ENCODE data around the gene CTNNA2. TPM values are rescaled to one million over a fixed set of nuclear protein-coding genes. Genes with fewer than 3 reads are reported as not detected.

Gene CTNNA2
- not detected in 2 replicates for total RNA-seq

DNA sequence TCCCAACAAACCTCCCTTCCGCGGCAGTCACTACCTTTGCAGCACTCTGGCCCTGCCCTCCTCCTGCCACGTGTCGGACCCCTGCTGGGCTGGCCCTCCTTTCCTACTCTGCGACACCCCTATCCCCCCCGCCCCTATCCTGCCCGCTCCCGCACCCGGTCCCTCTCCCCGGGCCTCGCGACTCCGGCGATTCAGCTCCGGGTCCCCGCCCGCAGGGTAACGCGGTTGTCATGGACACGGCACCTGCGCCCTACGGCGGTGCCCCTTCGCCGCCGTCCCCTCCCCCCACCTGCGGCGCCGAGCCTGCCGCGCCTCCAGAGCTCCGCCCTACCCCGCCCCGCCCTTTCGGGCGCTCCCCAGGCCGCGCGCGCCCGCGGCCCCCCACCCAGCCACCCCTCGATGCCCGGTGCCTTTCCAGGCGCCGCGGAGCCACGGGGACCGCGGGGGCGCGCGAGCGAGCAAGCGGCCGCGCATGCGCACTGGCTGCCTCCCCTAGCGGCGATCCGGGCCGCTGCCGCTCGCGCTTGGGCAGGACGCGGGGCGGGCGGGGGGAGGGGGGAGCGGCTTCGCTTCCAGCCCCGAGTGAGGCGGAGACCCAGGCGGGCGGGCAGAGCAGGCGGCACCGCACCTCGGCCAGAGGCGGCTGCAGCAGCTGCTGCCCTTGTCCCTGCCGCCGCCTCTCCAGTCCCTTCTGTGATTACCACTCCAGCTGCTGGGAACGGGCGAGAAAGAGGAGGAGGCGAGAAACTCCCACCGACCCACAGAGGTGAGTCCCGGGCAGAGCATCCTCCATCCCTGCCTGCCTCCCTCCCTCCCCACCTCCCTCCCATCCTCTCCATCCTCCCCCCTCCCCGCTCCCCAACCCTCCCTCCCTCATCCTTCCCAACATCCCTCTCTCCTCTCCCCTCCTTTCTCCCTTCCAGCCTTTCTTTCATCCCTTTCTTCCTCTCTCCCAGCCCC is at the start of gene CTNNA2:
TSS of gene CTNNA2 (plus strand) at position 610 of the 960 bp plus-strand sequence.
- peak in 1 of 2 donors; percentile 62 for DNase-seq (ENCODE audit: low read depth in 2 of 2)

- DNase-seq (ENCODE audit: low read depth in 2 of 2): no peak
These were observed 25.5 kb upstream of the CTNNA2 start for GRCh38 chr2:79487399-79487798.

- DNase-seq (ENCODE audit: low read depth in 2 of 2): peak; percentile 31 to 42
These were observed 1.4 kb upstream of the CTNNA2 start for GRCh38 chr2:79511320-79511951.

- no peak for DNase-seq (ENCODE audit: low read depth in 2 of 2)
These were observed 860 bp downstream of the CTNNA2 start for GRCh38 chr2:79513711-79514110.

DNA sequence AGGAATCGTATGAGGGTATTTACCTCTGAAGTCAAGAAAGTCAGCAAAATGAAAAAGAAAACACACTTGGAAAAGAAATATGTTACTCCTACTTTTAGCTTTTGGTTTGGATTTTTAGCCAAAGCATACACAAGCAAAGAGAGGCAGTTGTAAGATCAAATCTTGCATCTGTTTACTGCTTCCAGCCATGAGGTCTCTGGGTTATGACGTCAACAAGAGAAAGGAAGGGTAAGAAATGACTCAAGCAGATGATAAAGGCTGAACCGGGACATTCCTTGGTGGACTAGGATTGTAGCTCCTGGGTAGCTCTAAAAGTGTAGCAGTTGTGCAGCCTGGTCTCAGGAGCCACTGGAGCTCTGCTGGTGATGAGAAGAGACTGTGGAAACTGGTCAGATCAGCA is 16.8 kb downstream of the CTNNA2 start:
- DNase-seq (ENCODE audit: low read depth in 2 of 2): no peak

DNA sequence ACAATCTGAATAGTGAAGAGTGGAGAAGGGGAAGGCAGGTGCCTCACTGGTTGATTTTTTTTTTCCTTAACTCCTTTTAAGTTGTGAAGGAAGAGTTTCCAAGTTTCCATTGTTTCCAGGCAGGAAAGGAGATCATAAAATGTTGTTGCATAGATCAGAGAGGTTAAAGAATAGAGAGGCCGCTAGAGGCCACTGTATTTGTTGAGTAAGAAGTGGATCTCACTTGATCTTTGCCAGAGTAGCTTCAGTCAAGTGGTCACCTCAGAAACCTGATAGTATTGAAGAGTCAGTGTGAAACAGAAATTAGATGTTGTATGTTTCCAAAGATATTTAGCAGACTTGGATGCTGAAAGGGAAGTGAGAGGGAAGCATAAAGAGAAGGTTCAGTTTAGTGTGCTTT is 17.6 kb downstream of the CTNNA2 start:
- no peak for DNase-seq (ENCODE audit: low read depth in 2 of 2)

- DNase-seq (ENCODE audit: low read depth in 2 of 2): no peak
These were observed 34.7 kb downstream of the CTNNA2 start for GRCh38 chr2:79547568-79547967.

GRCh38 chr2:79552653-79553052 is 39.8 kb downstream of the CTNNA2 start:
- no peak for DNase-seq (ENCODE audit: low read depth in 2 of 2)

DNA sequence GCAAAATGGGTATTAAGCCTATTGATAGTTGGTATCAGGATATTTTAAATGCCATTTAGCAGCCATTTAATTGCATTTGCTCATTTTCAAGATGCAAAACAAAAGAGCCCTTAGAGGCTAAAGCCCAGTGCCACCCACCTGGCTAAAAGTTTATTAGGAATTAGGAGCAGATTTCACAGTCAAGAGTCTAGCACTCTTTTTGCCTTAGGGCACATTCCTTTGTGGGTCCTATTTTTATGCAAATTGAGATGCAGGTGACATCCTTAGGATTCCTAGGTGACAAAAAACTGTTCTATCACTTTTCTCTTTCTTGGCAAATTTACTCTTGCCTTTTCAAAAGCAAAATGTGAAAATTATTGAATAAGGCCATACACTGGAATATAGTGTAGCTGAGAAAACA is 42.0 kb downstream of the CTNNA2 start:
- no peak for DNase-seq (ENCODE audit: low read depth in 2 of 2)

DNA sequence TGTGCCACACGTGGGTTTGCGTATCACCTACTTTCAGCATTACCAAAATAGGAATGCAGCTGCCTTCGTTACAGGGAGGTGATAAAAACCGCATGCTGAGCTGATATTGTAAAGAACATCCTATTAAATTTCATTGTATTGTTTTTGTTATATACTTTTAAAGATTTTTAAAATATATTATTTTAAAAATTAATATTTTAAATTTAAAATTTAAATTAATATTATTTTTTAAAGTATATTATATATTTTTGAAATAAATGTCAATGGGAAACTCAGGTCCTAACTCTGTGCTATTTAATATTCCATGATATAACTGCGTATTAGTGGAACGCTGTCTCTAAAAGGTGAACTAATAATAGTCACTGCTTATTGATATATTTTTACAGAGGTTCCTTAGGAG is 51.2 kb downstream of the CTNNA2 start:
- DNase-seq (ENCODE audit: low read depth in 2 of 2): no peak

GRCh38 chr2:79569048-79569447 is 56.2 kb downstream of the CTNNA2 start:
- no peak for DNase-seq (ENCODE audit: low read depth in 2 of 2)

GRCh38 chr2:79573895-79574674 is 61.2 kb downstream of the CTNNA2 start:
- no peak for DNase-seq (ENCODE audit: low read depth in 2 of 2)

- no peak for DNase-seq (ENCODE audit: low read depth in 2 of 2)
These were observed 63.6 kb downstream of the CTNNA2 start for GRCh38 chr2:79576451-79576850.

DNA sequence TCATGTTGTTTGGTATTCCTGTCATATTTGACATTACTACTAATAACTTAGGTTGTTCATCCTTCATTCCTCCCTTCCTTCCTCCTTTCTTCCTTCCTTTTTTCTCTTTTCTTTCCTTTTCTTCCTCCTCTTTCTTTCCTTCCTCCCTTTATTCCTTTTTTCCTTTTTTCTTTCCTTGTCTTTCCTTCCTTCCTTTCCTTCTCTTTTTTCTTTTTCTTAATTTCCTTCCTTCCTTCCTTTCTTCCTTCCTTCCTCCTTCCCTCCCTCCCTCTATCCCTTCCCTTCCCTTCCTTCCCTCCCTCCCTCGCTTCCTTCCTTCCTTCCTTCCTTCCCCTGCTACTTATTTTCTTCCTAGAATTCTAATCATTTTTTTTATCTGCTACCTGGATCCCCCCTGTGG is 66.1 kb downstream of the CTNNA2 start:
- no peak for DNase-seq (ENCODE audit: low read depth in 2 of 2)

- DNase-seq (ENCODE audit: low read depth in 2 of 2): no peak
These were observed 67.3 kb downstream of the CTNNA2 start for GRCh38 chr2:79580175-79580574.

GRCh38 chr2:79585701-79586433 is 73.0 kb downstream of the CTNNA2 start:
- no peak for DNase-seq (ENCODE audit: low read depth in 2 of 2)

- no peak for DNase-seq (ENCODE audit: low read depth in 2 of 2)
These were observed 78.4 kb downstream of the CTNNA2 start for GRCh38 chr2:79591281-79591680.

GRCh38 chr2:79593237-79593867 is 80.5 kb downstream of the CTNNA2 start:
- DNase-seq (ENCODE audit: low read depth in 2 of 2): no peak

DNA sequence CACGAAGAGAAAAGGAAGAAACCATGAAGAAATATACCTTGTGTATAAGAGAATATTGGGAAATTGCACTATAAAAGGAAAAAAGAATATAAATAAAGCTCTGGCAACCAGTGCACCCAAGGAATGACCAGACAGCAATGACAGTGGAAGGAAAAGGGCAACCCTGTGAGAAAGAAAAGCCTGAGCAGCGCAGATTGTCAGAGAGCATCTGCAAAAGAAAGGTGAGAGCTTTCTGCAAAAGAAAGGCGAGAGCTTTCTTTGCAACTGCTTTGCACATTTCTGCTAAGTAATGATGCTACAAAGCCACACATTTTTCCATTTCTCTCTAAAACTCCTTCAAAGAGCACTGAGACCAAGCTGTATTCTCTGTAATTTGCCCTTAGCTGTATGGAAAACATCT is 83.6 kb downstream of the CTNNA2 start:
- DNase-seq (ENCODE audit: low read depth in 2 of 2): no peak

- DNase-seq (ENCODE audit: low read depth in 2 of 2): no peak
These were observed 91.9 kb downstream of the CTNNA2 start for GRCh38 chr2:79604748-79605147.

Measured in lung microvascular endothelial cell (primary cell).